Right atrium auricular region (tissue), 2 donors: ENCODE measurements around the gene SS18L1. TPM values are rescaled to one million over a fixed set of nuclear protein-coding genes. Genes with fewer than 3 reads are reported as not detected.

Experiments
- DNase-seq: peaks from one replicate; pipeline ENCODE4 v3.0.0-alpha.2; 2019; ENCODE audit warnings: low spot score
- H3K27ac ChIP-seq, 2 donors: fragments of 200-600 bp; sonication (generic); 1 replicate in 1 of 2; 2 replicates in 1 of 2; pipeline ENCODE4 v1.5.1; 2016 to 2019
- H3K27me3 ChIP-seq, 2 donors: fragments of 200-600 bp; sonication (generic); one replicate each; pipeline versions ENCODE4 v1.5.1 to v1.6.0; 2017 to 2019
- H3K36me3 ChIP-seq: fragments of 200-600 bp; sonication (generic); one replicate; pipeline ENCODE4 v1.5.1; 2016
- H3K4me1 ChIP-seq, 2 donors: fragments of 200-600 bp; sonication (generic); one replicate each; pipeline versions ENCODE4 v1.5.1 to v1.6.0; 2017 to 2019
- H3K4me3 ChIP-seq, 2 donors: fragments of 200-600 bp; sonication (generic); 1 replicate in 1 of 2; 2 replicates in 1 of 2; pipeline ENCODE4 v1.5.1; 2017 to 2019; ENCODE audit warnings: mild to moderate bottlenecking in 1 of 2, moderate library complexity in 1 of 2
- H3K9me3 ChIP-seq, 2 donors: fragments of 200-600 bp; sonication (generic); one replicate each; pipeline ENCODE4 v1.5.1; 2019
- total RNA-seq, 2 donors: library from RNA; depleted of rRNA; stranded (reverse); fragments of >200 nt; gene quantifications; one replicate each; pipeline ENCODE4 v1.1.0, GENCODE V29; 2016
- TF ChIP-seq, protein P1 (sequence below), 2 donors: fragments of 200-600 bp; sonication (generic); IDR thresholded peaks; one replicate each; pipeline ENCODE4 v1.5.1; 2019; ENCODE audit warnings: antibody characterized with exemption in 2 of 2

SS18L1 gene
- total RNA-seq, 2 donors from 2014 or later: 8.3 to 9.0 TPM

DNA sequence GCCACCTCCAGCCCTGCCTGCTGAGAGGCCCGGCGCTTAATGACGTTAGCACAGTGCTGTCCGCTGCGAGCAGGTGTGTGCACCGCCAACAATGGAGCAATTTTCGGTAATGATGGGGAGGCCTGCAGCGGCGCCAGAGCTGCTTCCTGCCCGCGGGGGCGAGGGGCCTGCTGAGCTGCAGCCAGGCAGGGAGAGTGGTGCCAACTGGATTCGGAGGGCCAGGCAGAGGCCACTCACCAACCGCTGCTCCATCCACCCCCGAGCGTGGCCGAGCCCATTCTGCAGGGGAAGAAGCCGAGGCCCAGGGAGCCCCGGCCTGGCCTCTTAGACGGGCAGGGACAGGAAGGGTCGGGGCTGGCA lies 66.9 kb downstream of the SS18L1 start:
- no peaks in the 10 kb centered on the region for H3K9me3 ChIP-seq
- DNase-seq: no peak
- H3K27ac ChIP-seq: no peak overlapping the region
- TF ChIP-seq, protein P1, sequence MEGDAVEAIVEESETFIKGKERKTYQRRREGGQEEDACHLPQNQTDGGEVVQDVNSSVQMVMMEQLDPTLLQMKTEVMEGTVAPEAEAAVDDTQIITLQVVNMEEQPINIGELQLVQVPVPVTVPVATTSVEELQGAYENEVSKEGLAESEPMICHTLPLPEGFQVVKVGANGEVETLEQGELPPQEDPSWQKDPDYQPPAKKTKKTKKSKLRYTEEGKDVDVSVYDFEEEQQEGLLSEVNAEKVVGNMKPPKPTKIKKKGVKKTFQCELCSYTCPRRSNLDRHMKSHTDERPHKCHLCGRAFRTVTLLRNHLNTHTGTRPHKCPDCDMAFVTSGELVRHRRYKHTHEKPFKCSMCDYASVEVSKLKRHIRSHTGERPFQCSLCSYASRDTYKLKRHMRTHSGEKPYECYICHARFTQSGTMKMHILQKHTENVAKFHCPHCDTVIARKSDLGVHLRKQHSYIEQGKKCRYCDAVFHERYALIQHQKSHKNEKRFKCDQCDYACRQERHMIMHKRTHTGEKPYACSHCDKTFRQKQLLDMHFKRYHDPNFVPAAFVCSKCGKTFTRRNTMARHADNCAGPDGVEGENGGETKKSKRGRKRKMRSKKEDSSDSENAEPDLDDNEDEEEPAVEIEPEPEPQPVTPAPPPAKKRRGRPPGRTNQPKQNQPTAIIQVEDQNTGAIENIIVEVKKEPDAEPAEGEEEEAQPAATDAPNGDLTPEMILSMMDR (IDR thresholded peaks at IDR 0.05): no peak
- peaks cover 0 to 2% of the 10 kb centered on the region in 2 donors for H3K27me3 ChIP-seq
- H3K36me3 ChIP-seq: no peaks in the 10 kb centered on the region
- H3K4me3 ChIP-seq: no peak overlapping the region
- no peaks in the 10 kb centered on the region for H3K4me1 ChIP-seq

- TF ChIP-seq, protein P1 (IDR thresholded peaks at IDR 0.05): no peak
- no peaks in the 10 kb centered on the region for H3K9me3 ChIP-seq
- peaks cover 0 to 2% of the 10 kb centered on the region in 2 donors for H3K27me3 ChIP-seq
- DNase-seq: no peak
- no peaks in the 10 kb centered on the region for H3K36me3 ChIP-seq
- H3K4me3 ChIP-seq: no peak overlapping the region
- H3K4me1 ChIP-seq: no peaks in the 10 kb centered on the region
- H3K27ac ChIP-seq: no peak overlapping the region
Observed at GRCh38 chr20:62211216-62211615, 67.6 kb downstream of the SS18L1 start.

GRCh38 chr20:62211769-62212288 lies 68.3 kb downstream of the SS18L1 start:
- Histone ChIP-seq H3K4me1 (no peaks in the 10 kb centered on the region), H3K36me3 (no peaks in the 10 kb centered on the region), H3K4me3 (no peak overlapping the region), H3K27me3 (peaks cover 0 to 2% of the 10 kb centered on the region in 2 donors), H3K27ac (no peak overlapping the region), H3K9me3 (no peaks in the 10 kb centered on the region)
- DNase-seq: no peak
- TF ChIP-seq, protein P1 (IDR thresholded peaks at IDR 0.05): no peak

GRCh38 chr20:62212299-62212698 lies 68.7 kb downstream of the SS18L1 start:
- Histone ChIP-seq H3K27me3 (peaks cover 0 to 2% of the 10 kb centered on the region in 2 donors), H3K4me3 (no peak overlapping the region), H3K36me3 (no peaks in the 10 kb centered on the region), H3K4me1 (no peaks in the 10 kb centered on the region), H3K27ac (no peak overlapping the region), H3K9me3 (no peaks in the 10 kb centered on the region)
- TF ChIP-seq, protein P1 (IDR thresholded peaks at IDR 0.05): no peak
- no peak for DNase-seq

DNA sequence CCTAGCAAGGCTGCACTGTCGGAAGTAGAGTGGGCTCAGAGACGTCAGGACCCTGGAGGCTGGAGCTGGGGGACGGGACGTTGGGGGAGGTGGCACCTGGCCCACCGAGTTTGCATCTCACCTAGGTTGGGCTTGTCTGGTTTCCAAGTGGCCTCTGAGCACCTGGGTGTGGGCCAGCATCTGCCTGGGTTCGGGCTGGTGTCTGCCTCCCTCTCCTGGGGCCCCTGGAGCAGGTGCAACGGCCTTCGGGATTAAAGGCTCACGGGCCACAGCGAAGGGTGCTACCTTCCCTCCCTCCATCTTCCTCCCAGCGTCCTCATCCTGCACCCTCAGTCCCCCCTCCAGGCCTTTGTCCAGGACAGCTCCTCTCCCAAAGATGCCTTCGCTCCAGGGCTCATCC lies 70.5 kb downstream of the SS18L1 start:
- no peaks in the 10 kb centered on the region for H3K36me3 ChIP-seq
- peaks cover 0 to 4% of the 10 kb centered on the region in 2 donors for H3K4me1 ChIP-seq
- H3K27me3 ChIP-seq: peaks cover 2 to 9% of the 10 kb centered on the region in 2 donors
- H3K27ac ChIP-seq: no peak overlapping the region
- TF ChIP-seq, protein P1 (IDR thresholded peaks at IDR 0.05): no peak
- H3K9me3 ChIP-seq: no peaks in the 10 kb centered on the region
- no peak for DNase-seq
- no peak overlapping the region for H3K4me3 ChIP-seq
